GM12878 (cell line): ENCODE measurements around the gene DMRTB1. TPM values are rescaled to one million over a fixed set of nuclear protein-coding genes. Genes with fewer than 3 reads are reported as not detected.

ENCODE experiments used
- ATAC-seq: fragments of 200-7000 bp; cut with Tn5 transposase; 3 replicates; pipeline ENCODE4 v1.9.1; 2020; ENCODE audit warnings: mild to moderate bottlenecking, moderate library complexity
- BruUV-seq: library from RNA; stranded (reverse); fragments of 400-500 nt; replicated peaks from 2 replicates; lab custom pipeline; 2021; lab: Mats Ljungman, UMichigan
- CTCF ChIA-PET: fragments of 300-600 bp; sonication (Branson Sonifier 250); formaldehyde crosslinking; extraction: SDS; loops from one replicate; lab custom pipeline; 2021; ENCODE audit warnings: inconsistent platforms; lab: Yijun Ruan, JAX
- POLR2A ChIA-PET: fragments of 350-600 bp; formaldehyde crosslinking; extraction: SDS; loops from one replicate; lab custom pipeline; 2021; ENCODE audit warnings: inconsistent platforms; lab: Charles Lee
- RAD21 ChIA-PET: fragments of 300-600 bp; sonication (Branson Sonifier 250); formaldehyde crosslinking; loops from one replicate; lab custom pipeline; 2023; ENCODE audit warnings: antibody characterized with exemption; ENCODE audit not compliant: unreplicated experiment; lab: Charles Lee
- SMC1A ChIA-PET: fragments of 300-600 bp; sonication (Branson Sonifier 250); formaldehyde crosslinking; loops from one replicate; lab custom pipeline; 2023; ENCODE audit not compliant: unreplicated experiment, uncharacterized antibody; lab: Charles Lee
- DNase-seq: peaks from one replicate; pipeline ENCODE4 v3.0.0-alpha.2; 2011; ENCODE audit warnings: low read depth, low spot score
- FAIRE-seq: peaks from 3 replicates; lab custom pipeline; 2011; peaks lifted over from hg19 to GRCh38; lab: Jason Lieb, UNC
- H2AFZ ChIP-seq: 2 replicates; pipeline ENCODE4 v1.6.0; 2011; ENCODE audit warnings: low read depth, low read length, control low read depth; ENCODE audit not compliant: control insufficient read depth
- H3K27ac ChIP-seq: 2 replicates; pipeline ENCODE4 v1.5.1; 2011; ENCODE audit warnings: control low read depth; ENCODE audit not compliant: control insufficient read depth, insufficient read depth
- H3K27me3 ChIP-seq, 2 experiments: replicated peaks in 1 of 2; 2 replicates each; pipeline versions ENCODE4 v1.6.0 to v1.6.1; 2011; ENCODE audit warnings: low read length in 1 of 2; ENCODE audit not compliant: control insufficient read depth in 2 of 2, insufficient read depth in 2 of 2
- H3K36me3 ChIP-seq, 2 experiments: 2 replicates each; pipeline ENCODE4 v1.5.1; 2011; ENCODE audit warnings: low read length in 1 of 2; ENCODE audit not compliant: control insufficient read depth in 2 of 2, insufficient read depth in 2 of 2
- H3K4me1 ChIP-seq: 2 replicates; pipeline ENCODE4 v1.6.1; 2011; ENCODE audit warnings: mild to moderate bottlenecking, low read length, moderate library complexity, mixed read lengths; ENCODE audit not compliant: control insufficient read depth, insufficient read depth
- H3K4me2 ChIP-seq: 2 replicates; pipeline ENCODE4 v1.6.0; 2011; ENCODE audit warnings: control low read depth; ENCODE audit not compliant: control insufficient read depth, insufficient read depth
- H3K4me3 ChIP-seq: fragments of 200-600 bp; sonication (generic); 2 replicates; pipeline ENCODE4 v1.5.1; 2016
- H3K79me2 ChIP-seq: 2 replicates; pipeline ENCODE4 v1.6.0; 2011; ENCODE audit warnings: low read length; ENCODE audit not compliant: control insufficient read depth, insufficient read depth
- H3K9ac ChIP-seq: 2 replicates; pipeline ENCODE4 v1.8.0; 2011; ENCODE audit warnings: low read length, control low read depth, mixed read lengths; ENCODE audit not compliant: control insufficient read depth, insufficient read depth
- H3K9me3 ChIP-seq: replicated peaks from 3 replicates; pipeline ENCODE4 v1.5.1; 2011; ENCODE audit warnings: mild to moderate bottlenecking, low read length; ENCODE audit not compliant: control insufficient read depth, insufficient read depth
- H4K20me1 ChIP-seq: 2 replicates; pipeline ENCODE4 v1.6.0; 2011; ENCODE audit not compliant: control insufficient read depth, insufficient read depth
- BHLHE40 ChIP-seq, 2 experiments: fragments of 450-650 bp in 1 of 2; IDR thresholded peaks; 2 replicates each; pipeline ENCODE4 v1.6.1; 2011 to 2017; ENCODE audit warnings: low read depth in 2 of 2, borderline replicate concordance in 1 of 2, improper control_type of control experiment in 1 of 2, low read length in 1 of 2, mild to moderate bottlenecking in 1 of 2
- CBFB ChIP-seq: IDR thresholded peaks from 2 replicates; pipeline ENCODE4 v1.6.1; 2016; ENCODE audit warnings: antibody characterized with exemption, low read depth
- CREM ChIP-seq: IDR thresholded peaks from 2 replicates; pipeline ENCODE4 v1.6.1; 2014; ENCODE audit warnings: antibody characterized with exemption, low read depth
- ELK1 ChIP-seq: IDR thresholded peaks from 2 replicates; pipeline ENCODE4 v1.6.1; 2012; ENCODE audit warnings: low read depth, low read length, improper control_type of control experiment
- HCFC1 ChIP-seq: fragments of 150-350 bp; IDR thresholded peaks from 2 replicates; pipeline ENCODE4 v1.6.1; 2014; ENCODE audit warnings: low read length
- KLF5 ChIP-seq: fragments of 450-650 bp; IDR thresholded peaks from 2 replicates; pipeline ENCODE4 v1.6.1; 2014; ENCODE audit warnings: mild to moderate bottlenecking; ENCODE audit not compliant: partially characterized antibody
- RFX5 ChIP-seq: IDR thresholded peaks from 2 replicates; pipeline ENCODE4 v1.6.1; 2011; ENCODE audit warnings: low read depth, low read length, improper control_type of control experiment
- SRF ChIP-seq, 2 experiments: IDR thresholded peaks; 2 replicates each; pipeline ENCODE4 v1.6.1; 2011; ENCODE audit warnings: low read depth in 2 of 2, low read length in 2 of 2, mild to moderate bottlenecking in 1 of 2, moderate library complexity in 1 of 2
- SUPT20H ChIP-seq: IDR thresholded peaks from 2 replicates; pipeline ENCODE4 v1.6.1; 2011; ENCODE audit warnings: low read depth, mild to moderate bottlenecking, low read length, moderate library complexity, borderline replicate concordance; ENCODE audit not compliant: control insufficient read depth
- ZNF384 ChIP-seq: IDR thresholded peaks from 2 replicates; pipeline ENCODE4 v1.6.1; 2012; ENCODE audit warnings: low read depth, mild to moderate bottlenecking, low read length, improper control_type of control experiment, borderline replicate concordance
- WGBS: methylation state at CpG from one replicate; pipeline ENCODE4 v1.1.6; 2016; ENCODE audit warnings: low lambda C conversion rate; ENCODE audit not compliant: insufficient replicate concordance, insufficient coverage; ENCODE audit errors: missing lambda C conversion rate; 5-methylcytosine and 5-hydroxymethylcytosine counted together
- in situ Hi-C: fragments of 300-500 bp; cut with MboI; formaldehyde crosslinking; loops from 9 replicates; pipeline ENCODE4 v1.14.3; 2018; ENCODE audit warnings: mixed read lengths
- intact Hi-C: fragments of 100-400 bp; cut with micrococcal nuclease; formaldehyde crosslinking; loops from one replicate; pipeline ENCODE4 v1.14.2; 2022; ENCODE audit not compliant: unreplicated experiment
- polyA plus RNA-seq, 11 experiments: library from polyadenylated mRNA; depleted of rRNA in 4 of 11; unstranded in 6 of 11; stranded (reverse) in 5 of 11; fragments of >200 nt; fragmentation: Nextera tagmentation in 4 of 11; fragmentation: Illumina TruSeq in 1 of 11; extraction: Ambion mirVana in 4 of 11; extraction: Trizol in 1 of 11; gene quantifications; 1 replicate in 1 of 11; 2 replicates in 10 of 11; pipeline versions ENCODE4 v1.2.1 to v1.2.3, GENCODE V29; 2011 to 2016; ENCODE audit warnings: inconsistent platforms in 2 of 11, missing spikeins in 2 of 11, low read depth in 1 of 11
- total RNA-seq, 4 experiments: library from RNA; depleted of rRNA in 3 of 4; stranded (reverse); fragments of >200 nt in 3 of 4; fragmentation: Illumina TruSeq in 1 of 4; extraction: Trizol in 1 of 4; gene quantifications; 2 replicates each; pipeline versions ENCODE4 v1.2.1 to v1.2.3, GENCODE V29; 2013 to 2021

DMRTB1 gene
- total and polyA plus RNA-seq, 10 of the 15 experiments (the other 5 are each of a cell fraction or from before 2014, with no cell fraction given): not detected

- Histone ChIP-seq H3K4me2 (no peak overlapping the region), H3K4me1 (no peaks in the 10 kb centered on the region; the same call in 1 of the 2 replicates), H3K79me2 (no peaks in the 10 kb centered on the region), H3K9me3 (no peaks in the 10 kb centered on the region), H3K4me3 (no peak overlapping the region), H3K9ac (no peak overlapping the region), H4K20me1 (no peaks in the 10 kb centered on the region), H3K36me3 (no peaks in the 10 kb centered on the region), H2AFZ (no peak overlapping the region), H3K27ac (no peak overlapping the region), H3K27me3 (no peaks in the 10 kb centered on the region; a peak in 1 of 4 replicates)
- ChIA-PET RAD21 (interaction anchor here (2.0 kb wide), 1 partner anchor 71 kb away, joined by 4 read pairs; no protein-coding TSS in a partner anchor), POLR2A (no interaction called here), CTCF (interaction anchor here (1.0 to 2.4 kb wide), 4 partner anchors 11 to 186 kb away, joined by 3 to 11 read pairs (median 5); no protein-coding TSS in a partner anchor), SMC1A (interaction anchor here (0.8 to 1.7 kb wide), 6 partner anchors 8 to 44 kb away, joined by 3 to 8 read pairs (median 4); no protein-coding TSS in a partner anchor)
- DNase-seq (no peak), ATAC-seq (no peak), FAIRE-seq (no peak)
- intact Hi-C loops: no loop called here
- no TSS peak for BruUV-seq
- TF ChIP-seq SRF (IDR thresholded peaks at IDR 0.05; ENCODE audit: low read depth in 2 of 2, low read length in 2 of 2): no peak
- in situ Hi-C loops: no loop called here
- WGBS: 65% methylated on average over 22 of the region's 24 CpGs
Measured at GRCh38 chr1:53463961-53464899, 5.0 kb downstream of the DMRTB1 start.

DNA sequence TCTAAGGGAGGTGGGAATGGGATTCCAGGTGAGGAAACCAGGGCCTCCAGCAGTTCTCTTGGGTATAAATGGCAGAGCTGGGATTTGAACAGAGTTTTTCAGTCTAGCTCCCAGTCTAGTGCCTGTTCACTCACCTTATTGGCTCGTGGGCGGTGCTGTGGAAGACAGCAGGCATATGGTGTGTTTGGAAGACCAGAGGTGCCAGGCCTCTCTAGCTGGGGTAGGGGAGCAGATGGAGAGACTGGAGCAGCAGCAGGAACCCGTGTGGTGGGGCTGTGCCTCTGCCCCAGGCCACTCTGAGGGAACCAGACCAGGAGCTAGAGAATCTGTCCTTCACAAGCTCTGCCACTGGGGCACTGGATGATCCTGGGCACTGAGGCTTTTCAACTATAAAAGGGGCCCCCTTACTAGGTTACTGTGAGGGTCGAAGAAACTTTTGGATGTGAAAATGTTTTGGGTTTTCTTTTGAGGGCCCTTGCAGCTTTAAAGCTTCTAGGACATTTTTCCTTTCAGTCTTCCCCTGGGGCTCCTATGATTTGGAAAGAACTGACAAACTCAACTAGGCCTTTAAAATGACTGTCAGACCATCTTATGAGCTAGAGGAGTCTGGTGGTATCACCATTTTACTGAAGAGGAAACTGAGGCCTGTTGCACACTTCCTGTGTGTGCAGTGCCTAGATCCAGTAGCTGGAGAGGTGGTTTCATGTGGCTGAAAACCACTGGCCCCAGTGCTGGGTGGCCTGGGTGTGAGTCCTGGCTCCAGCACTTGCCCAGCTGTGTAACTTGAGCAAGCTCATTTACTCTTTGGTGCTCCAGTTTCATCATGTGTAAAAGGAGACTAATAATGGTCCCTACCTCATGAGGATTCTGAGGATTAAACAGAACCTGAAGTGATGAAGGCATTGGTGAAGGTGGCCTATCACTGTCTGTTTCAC lies 6.1 kb downstream of the DMRTB1 start:
- Histone ChIP-seq H3K27me3 (no peaks in the 10 kb centered on the region; a peak in 1 of 4 replicates), H3K79me2 (no peaks in the 10 kb centered on the region), H3K4me3 (no peak overlapping the region), H3K4me1 (no peaks in the 10 kb centered on the region; the same call in 1 of the 2 replicates), H2AFZ (no peak overlapping the region), H3K9ac (no peak overlapping the region), H3K9me3 (no peaks in the 10 kb centered on the region), H4K20me1 (no peaks in the 10 kb centered on the region), H3K27ac (no peak overlapping the region), H3K36me3 (no peaks in the 10 kb centered on the region), H3K4me2 (no peak overlapping the region)
- ChIA-PET CTCF (interaction anchor here (1.0 to 2.4 kb wide), 6 partner anchors 16 to 195 kb away, joined by 3 to 11 read pairs (median 4); no protein-coding TSS in a partner anchor), SMC1A (interaction anchor here (0.7 to 1.7 kb wide), 5 partner anchors 9 to 35 kb away, joined by 3 to 8 read pairs (median 4); no protein-coding TSS in a partner anchor), POLR2A (no interaction called here), RAD21 (interaction anchor here (0.5 to 2.0 kb wide), 2 partner anchors 72 to 677 kb away, joined by 3 to 4 read pairs; no protein-coding TSS in a partner anchor)
- in situ Hi-C loops: no loop called here
- ATAC-seq: no peak
- DNase-seq: no peak
- no TSS peak for BruUV-seq
- TF ChIP-seq BHLHE40 (IDR thresholded peaks at IDR 0.05; ENCODE audit: borderline replicate concordance in 1 of 2, low read depth in 2 of 2, low read length in 1 of 2) (no peak), ZNF384 (no peak), HCFC1 (no peak), RFX5 (no peak), CREM (no peak), KLF5 (no peak), CBFB (no peak), SUPT20H (no peak), ELK1 (no peak)
- no peak for FAIRE-seq
- intact Hi-C loops: no loop called here
- 6% methylated on average over 4 of the region's 4 CpGs for WGBS
